Measurements from ENCODE around the gene ZNF561. TPM values are rescaled to one million over a fixed set of nuclear protein-coding genes. Genes with fewer than 3 reads are reported as not detected.
"Not testable (repeated sequence)": the region's sequence is repeated elsewhere in the genome, so short reads cannot be mapped to it uniquely, and the experiment has no call there.

Gene ZNF561
- total RNA-seq, 2 experiments from 2014 or later, result 45.1 to 46.2 TPM

DNA sequence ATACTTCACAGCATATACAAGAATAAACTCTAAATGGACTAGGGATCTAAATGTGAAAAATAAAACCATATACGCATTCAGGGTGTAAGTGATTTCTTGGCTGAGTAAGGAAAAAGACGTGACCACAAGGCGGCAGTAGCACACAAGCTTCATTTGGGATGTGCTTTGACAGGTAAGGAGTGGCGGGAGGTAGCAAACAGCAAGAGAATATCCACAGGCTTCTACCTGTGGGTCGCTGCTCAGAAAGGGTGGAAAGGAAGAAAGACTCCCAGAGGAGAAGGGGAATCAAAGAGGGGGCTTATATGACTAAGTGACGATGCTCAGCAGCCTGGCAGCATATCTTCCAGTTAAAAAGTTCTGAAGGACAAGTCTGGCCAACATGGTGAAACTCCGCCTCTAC, 34.3 kb downstream of the ZNF561 start:
- ChIA-PET CTCF (interaction anchor here (0.7 to 1.5 kb wide), 4 partner anchors 24 to 276 kb away, joined by 3 to 7 read pairs (median 4); no protein-coding TSS in a partner anchor), POLR2A (interaction anchor here (0.7 to 1.0 kb wide), 2 partner anchors 113 to 206 kb away, joined by 3 to 4 read pairs; no protein-coding TSS in a partner anchor)
- Histone ChIP-seq H3K9me3 (ENCODE audit: control insufficient read depth in 1 of 2, insufficient read depth in 1 of 2, low read length in 2 of 2) (no peaks in the 10 kb centered on the region), H3K27me3 (ENCODE audit: control insufficient read depth in 1 of 2, insufficient read depth in 2 of 2, low read length in 2 of 2) (peaks cover 0 to 5% of the 10 kb centered on the region in 2 experiments), H3K4me3 (ENCODE audit: low read length) (no peak overlapping the region), H3K36me3 (ENCODE audit: insufficient read depth, low read length) (no peaks in the 10 kb centered on the region), H3K27ac (ENCODE audit: low read depth in 1 of 2, low read length in 2 of 2) (no peak overlapping the region), H3K4me1 (ENCODE audit: insufficient read depth, low read length) (peaks cover 23% of the 10 kb centered on the region)
- Mint-ChIP-seq H3K9me3 (no peaks in the 10 kb centered on the region), H3K36me3 (ENCODE audit: low read depth) (peaks cover 20% of the 10 kb centered on the region), H3K4me3 (peak overlapping the region; percentile 8), H3K27ac (no peak overlapping the region), H3K4me1 (ENCODE audit: low read depth) (peaks cover 23% of the 10 kb centered on the region), H3K27me3 (peaks cover 18% of the 10 kb centered on the region)
- TF ChIP-seq, protein P1, sequence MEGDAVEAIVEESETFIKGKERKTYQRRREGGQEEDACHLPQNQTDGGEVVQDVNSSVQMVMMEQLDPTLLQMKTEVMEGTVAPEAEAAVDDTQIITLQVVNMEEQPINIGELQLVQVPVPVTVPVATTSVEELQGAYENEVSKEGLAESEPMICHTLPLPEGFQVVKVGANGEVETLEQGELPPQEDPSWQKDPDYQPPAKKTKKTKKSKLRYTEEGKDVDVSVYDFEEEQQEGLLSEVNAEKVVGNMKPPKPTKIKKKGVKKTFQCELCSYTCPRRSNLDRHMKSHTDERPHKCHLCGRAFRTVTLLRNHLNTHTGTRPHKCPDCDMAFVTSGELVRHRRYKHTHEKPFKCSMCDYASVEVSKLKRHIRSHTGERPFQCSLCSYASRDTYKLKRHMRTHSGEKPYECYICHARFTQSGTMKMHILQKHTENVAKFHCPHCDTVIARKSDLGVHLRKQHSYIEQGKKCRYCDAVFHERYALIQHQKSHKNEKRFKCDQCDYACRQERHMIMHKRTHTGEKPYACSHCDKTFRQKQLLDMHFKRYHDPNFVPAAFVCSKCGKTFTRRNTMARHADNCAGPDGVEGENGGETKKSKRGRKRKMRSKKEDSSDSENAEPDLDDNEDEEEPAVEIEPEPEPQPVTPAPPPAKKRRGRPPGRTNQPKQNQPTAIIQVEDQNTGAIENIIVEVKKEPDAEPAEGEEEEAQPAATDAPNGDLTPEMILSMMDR (IDR thresholded peaks at IDR 0.05), result peak; percentile 76
- ATAC-seq (ENCODE audit: poor library complexity) (peak; percentile 62), DNase-seq (peak; percentile 65 to 88 (median 74))
- intact Hi-C loops (cut with DNase I, micrococcal nuclease), result loop anchor here (1.0 to 10.0 kb wide), 8 partner anchors 35 to 381 kb away; partner anchors contain the start of genes ZNF562 (in 2 of the 2), ZNF266 (in 1 of the 2), ZNF426 (in 1 of the 2) and ZNF561 (in 1 of the 2)

DNA sequence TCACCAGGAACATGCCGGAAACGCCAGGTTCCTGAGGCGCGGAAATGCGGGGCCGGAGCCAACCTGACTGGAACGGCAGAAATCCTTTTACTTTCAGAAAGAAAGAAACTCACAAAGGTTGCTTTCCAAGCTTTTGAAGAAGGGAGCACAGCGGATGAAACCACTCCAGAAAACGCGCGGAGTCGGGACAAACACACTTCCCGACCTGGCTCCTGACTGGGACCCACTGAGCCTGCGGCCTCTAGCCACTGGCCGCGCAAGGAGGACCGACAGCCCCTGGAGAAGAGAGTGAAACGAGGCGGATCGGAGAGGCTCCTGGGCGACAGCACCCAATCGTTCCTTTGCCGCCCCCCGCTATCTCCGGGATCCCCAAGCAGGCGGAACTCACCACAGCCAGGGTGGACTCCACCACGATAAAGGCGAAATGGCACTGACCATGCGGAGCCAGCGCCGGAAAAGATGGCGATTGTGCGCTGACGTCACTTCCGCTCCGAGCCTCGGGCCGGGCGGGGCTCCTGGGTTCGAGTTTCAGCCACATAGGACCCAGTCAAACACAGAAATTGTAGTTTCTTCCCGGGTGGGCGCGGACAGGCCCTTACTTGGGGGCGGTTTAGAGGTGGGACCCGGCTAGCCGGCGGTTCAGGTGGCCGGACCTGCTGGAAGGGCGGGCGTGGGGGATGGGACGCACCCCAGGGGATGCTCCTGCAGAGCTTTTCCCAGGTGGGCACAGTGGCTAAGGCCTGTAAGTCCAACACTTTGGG, 36.8 kb downstream of the ZNF561 start, which contains the start of gene ZNF121:
TSS of gene ZNF121 (minus strand) at position 432 of the 761 bp plus-strand sequence. CDS start 16,407 bp downstream, outside the sequence.
- DNase-seq (peak; percentile 53 to 88 (median 68)), ATAC-seq (ENCODE audit: poor library complexity) (peak; percentile 70)
- Histone ChIP-seq H3K27me3 (ENCODE audit: control insufficient read depth in 1 of 2, insufficient read depth in 2 of 2, low read length in 2 of 2) (no peaks in the 10 kb centered on the region), H3K4me1 (ENCODE audit: insufficient read depth, low read length) (peaks cover 23% of the 10 kb centered on the region), H3K36me3 (ENCODE audit: insufficient read depth, low read length) (peaks cover 3% of the 10 kb centered on the region), H3K27ac (ENCODE audit: low read depth in 1 of 2, low read length in 2 of 2) (peak within 1 kb of the TSS; percentile 92 to 93), H3K9me3 (ENCODE audit: control insufficient read depth in 1 of 2, insufficient read depth in 1 of 2, low read length in 2 of 2) (peaks cover 3 to 8% of the 10 kb centered on the region in 2 experiments), H3K4me3 (ENCODE audit: low read length) (peak within 1 kb of the TSS; percentile 82)
- Mint-ChIP-seq H3K4me3 (peak within 1 kb of the TSS; percentile 98), H3K27me3 (peaks cover 5% of the 10 kb centered on the region), H3K9me3 (no peaks in the 10 kb centered on the region), H3K36me3 (ENCODE audit: low read depth) (peaks cover 43% of the 10 kb centered on the region), H3K27ac (peak within 1 kb of the TSS; percentile 98), H3K4me1 (ENCODE audit: low read depth) (peaks cover 36% of the 10 kb centered on the region)
- intact Hi-C loops (cut with DNase I, micrococcal nuclease), result loop anchor here (2.0 to 10.0 kb wide), 6 partner anchors 35 to 443 kb away; partner anchors contain the start of genes ZNF266 (in 2 of the 2), ZNF562 (in 2 of the 2), ZNF317 (in 1 of the 2) and ZNF426 (in 1 of the 2)
- TF ChIP-seq, protein P1 (IDR thresholded peaks at IDR 0.05), result no peak
- ChIA-PET POLR2A (interaction anchor here (0.5 to 1.5 kb wide), 4 partner anchors 204 to 1791 kb away, joined by 3 to 4 read pairs (median 3); partner anchors contain the start of gene ZNF699), CTCF (interaction anchor here (0.9 kb wide), 1 partner anchor 42 kb away, joined by 3 read pairs; no protein-coding TSS in a partner anchor)

DNA sequence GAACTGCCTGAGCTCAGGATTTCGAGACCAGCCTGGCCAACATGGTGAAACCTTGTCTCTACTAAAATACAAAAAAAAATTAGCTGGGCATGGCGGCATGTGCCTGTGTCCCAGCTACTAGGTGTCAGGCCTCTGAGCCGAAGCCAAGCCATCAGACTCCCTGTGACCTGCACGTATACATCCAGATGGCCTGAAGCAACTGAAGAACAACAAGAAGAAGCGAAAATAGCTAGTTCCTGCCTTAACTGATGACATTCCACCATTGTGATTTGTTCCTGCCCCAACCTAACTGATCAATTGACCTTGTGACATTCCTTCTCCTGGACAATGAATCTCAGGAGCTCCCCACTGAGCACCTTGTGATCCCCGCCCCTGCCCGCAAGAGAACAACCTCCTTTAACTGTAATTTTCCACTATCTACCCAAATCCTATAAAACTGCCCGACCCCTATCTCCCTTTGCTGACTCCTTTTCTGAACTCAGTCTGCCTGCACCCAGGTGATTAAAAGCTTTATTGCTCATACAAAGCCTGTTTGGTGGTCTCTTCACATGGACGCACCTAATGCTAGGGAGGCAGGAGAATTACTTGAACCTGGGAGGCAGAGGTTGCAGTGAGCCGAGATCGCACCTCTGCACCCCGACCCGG, 38.8 kb downstream of the ZNF561 start:
- Mint-ChIP-seq H3K36me3 (ENCODE audit: low read depth) (peaks cover 64% of the 10 kb centered on the region), H3K4me1 (ENCODE audit: low read depth) (peaks cover 47% of the 10 kb centered on the region), H3K27ac (peak overlapping the region; percentile 82), H3K4me3 (peak overlapping the region; percentile 81)
- H3K9me3 Mint-ChIP-seq; POLR2A ChIA-PET; H3K4me3 ChIP-seq (ENCODE audit: low read length); CTCF ChIA-PET; ATAC-seq (ENCODE audit: poor library complexity); H3K27me3 Mint-ChIP-seq; H3K27me3 ChIP-seq (ENCODE audit: control insufficient read depth in 1 of 2, insufficient read depth in 2 of 2, low read length in 2 of 2); DNase-seq; H3K36me3 ChIP-seq (ENCODE audit: insufficient read depth, low read length): not testable (repeated sequence)
- intact Hi-C loops (cut with DNase I, micrococcal nuclease), result loop anchor here (10.0 kb wide), 3 partner anchors 47 to 147 kb away; partner anchors contain the start of genes ZNF562 (in 2 of the 2), ZNF266 (in 1 of the 2) and ZNF426 (in 1 of the 2)
- peaks cover 17 to 22% of the 10 kb centered on the region in 2 experiments for H3K9me3 ChIP-seq (ENCODE audit: control insufficient read depth in 1 of 2, insufficient read depth in 1 of 2, low read length in 2 of 2)
- H3K4me1 ChIP-seq (ENCODE audit: insufficient read depth, low read length), result peaks cover 23% of the 10 kb centered on the region
- peak overlapping the region in 1 of 2 donors; percentile 5 for H3K27ac ChIP-seq (ENCODE audit: low read depth in 1 of 2, low read length in 2 of 2)
